ENCODE results near the gene RASA3.

RASA3 gene

DNA sequence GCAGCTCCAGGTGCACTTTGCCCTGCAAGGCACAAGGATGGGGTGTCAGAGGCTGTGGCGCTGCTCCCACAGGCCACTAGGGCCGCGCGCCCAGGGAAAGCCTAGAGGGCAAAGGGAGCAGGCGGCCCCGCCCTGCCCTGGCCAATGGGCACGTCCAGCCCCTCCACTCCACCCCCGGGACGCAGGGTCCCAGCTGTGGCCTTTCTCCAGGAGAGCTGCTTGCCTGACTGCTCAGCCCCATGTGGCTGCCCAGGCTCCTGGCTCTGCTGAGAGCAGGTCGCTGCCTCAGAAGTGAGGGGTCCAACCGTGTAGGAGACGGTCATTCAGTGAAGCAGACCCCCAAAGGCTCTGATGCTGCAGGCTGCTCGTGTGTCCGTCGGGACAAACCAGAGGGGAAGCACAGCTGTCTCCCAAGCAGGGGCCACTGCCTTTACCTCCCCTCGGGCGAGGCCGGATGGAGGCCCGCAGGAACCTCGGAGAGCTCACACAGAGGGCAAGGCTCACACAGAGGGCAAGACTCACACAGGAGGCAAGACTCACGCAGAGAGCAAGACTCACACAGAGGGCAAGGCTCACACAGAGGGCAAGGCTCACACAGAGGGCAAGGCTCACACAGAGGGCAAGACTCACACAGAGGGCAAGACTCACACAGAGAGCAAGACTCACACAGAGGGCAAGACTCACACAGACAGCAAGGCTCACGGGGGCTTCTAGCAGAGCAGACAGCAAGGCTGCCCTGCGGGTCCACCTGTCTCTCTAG, 102.4 kb downstream of the RASA3 start:
- TF ChIP-seq POLR2AphosphoS5 (IDR thresholded peaks at IDR 0.05; ENCODE audit: low read depth) (no peak), SPI1 (IDR thresholded peaks at IDR 0.05; ENCODE audit: borderline replicate concordance, low read depth) (no peak), GABPA (IDR thresholded peaks at IDR 0.05; ENCODE audit: low read depth) (no peak)
- TF ChIP-seq, protein P1, sequence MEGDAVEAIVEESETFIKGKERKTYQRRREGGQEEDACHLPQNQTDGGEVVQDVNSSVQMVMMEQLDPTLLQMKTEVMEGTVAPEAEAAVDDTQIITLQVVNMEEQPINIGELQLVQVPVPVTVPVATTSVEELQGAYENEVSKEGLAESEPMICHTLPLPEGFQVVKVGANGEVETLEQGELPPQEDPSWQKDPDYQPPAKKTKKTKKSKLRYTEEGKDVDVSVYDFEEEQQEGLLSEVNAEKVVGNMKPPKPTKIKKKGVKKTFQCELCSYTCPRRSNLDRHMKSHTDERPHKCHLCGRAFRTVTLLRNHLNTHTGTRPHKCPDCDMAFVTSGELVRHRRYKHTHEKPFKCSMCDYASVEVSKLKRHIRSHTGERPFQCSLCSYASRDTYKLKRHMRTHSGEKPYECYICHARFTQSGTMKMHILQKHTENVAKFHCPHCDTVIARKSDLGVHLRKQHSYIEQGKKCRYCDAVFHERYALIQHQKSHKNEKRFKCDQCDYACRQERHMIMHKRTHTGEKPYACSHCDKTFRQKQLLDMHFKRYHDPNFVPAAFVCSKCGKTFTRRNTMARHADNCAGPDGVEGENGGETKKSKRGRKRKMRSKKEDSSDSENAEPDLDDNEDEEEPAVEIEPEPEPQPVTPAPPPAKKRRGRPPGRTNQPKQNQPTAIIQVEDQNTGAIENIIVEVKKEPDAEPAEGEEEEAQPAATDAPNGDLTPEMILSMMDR (IDR thresholded peaks at IDR 0.05; ENCODE audit: insufficient read depth, low read length) = no peak
- TF ChIP-seq, protein P2, sequence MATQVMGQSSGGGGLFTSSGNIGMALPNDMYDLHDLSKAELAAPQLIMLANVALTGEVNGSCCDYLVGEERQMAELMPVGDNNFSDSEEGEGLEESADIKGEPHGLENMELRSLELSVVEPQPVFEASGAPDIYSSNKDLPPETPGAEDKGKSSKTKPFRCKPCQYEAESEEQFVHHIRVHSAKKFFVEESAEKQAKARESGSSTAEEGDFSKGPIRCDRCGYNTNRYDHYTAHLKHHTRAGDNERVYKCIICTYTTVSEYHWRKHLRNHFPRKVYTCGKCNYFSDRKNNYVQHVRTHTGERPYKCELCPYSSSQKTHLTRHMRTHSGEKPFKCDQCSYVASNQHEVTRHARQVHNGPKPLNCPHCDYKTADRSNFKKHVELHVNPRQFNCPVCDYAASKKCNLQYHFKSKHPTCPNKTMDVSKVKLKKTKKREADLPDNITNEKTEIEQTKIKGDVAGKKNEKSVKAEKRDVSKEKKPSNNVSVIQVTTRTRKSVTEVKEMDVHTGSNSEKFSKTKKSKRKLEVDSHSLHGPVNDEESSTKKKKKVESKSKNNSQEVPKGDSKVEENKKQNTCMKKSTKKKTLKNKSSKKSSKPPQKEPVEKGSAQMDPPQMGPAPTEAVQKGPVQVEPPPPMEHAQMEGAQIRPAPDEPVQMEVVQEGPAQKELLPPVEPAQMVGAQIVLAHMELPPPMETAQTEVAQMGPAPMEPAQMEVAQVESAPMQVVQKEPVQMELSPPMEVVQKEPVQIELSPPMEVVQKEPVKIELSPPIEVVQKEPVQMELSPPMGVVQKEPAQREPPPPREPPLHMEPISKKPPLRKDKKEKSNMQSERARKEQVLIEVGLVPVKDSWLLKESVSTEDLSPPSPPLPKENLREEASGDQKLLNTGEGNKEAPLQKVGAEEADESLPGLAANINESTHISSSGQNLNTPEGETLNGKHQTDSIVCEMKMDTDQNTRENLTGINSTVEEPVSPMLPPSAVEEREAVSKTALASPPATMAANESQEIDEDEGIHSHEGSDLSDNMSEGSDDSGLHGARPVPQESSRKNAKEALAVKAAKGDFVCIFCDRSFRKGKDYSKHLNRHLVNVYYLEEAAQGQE (IDR thresholded peaks at IDR 0.05; ENCODE audit: insufficient replicate concordance, low read depth) = no peak

DNA sequence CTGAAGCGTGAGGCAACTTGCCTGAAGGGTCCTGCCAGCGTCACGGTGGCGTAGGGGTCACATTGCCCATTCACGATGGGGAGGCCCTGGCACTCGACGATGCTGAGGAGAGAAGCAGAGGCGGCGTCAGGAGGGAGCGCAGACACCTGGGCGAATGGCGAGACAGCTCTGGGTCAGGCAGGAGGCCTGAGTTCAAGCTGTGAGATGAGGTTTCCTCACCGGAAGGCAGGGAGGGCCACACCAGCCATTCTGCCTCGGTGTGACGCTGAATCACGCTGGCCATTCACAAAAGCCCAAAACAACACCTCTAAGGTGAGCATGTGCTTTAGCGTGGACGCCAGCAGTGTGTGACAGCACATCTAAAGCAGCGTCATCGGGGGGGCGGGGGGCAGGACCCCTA, 104.6 kb downstream of the RASA3 start:
- Histone ChIP-seq H3K27ac (replicated peaks) (no peak overlapping the region), H3K4me3 (replicated peaks; ENCODE audit: insufficient read depth, low read length) (no peak overlapping the region), H3K27me3 (ENCODE audit: insufficient read depth, poor library complexity, severe bottlenecking) (no peaks in the 10 kb centered on the region)
- no peak for TF ChIP-seq GABPA (IDR thresholded peaks at IDR 0.05; ENCODE audit: low read depth)
- TF ChIP-seq SPI1 (IDR thresholded peaks at IDR 0.05; ENCODE audit: borderline replicate concordance, low read depth) = no peak
- TF ChIP-seq, protein P2 (IDR thresholded peaks at IDR 0.05; ENCODE audit: insufficient replicate concordance, low read depth) = no peak
- no peak for TF ChIP-seq POLR2AphosphoS5 (IDR thresholded peaks at IDR 0.05; ENCODE audit: low read depth)
- TF ChIP-seq, protein P1 (IDR thresholded peaks at IDR 0.05; ENCODE audit: insufficient read depth, low read length) = no peak
- no peak for DNase-seq (ENCODE audit: low read depth in 1 of 2, low spot score in 1 of 2)

More for the DNA sequence above, 102.4 kb downstream of the RASA3 start:
- Histone ChIP-seq H3K27ac (replicated peaks) (no peak overlapping the region), H3K27me3 (ENCODE audit: insufficient read depth, poor library complexity, severe bottlenecking) (no peaks in the 10 kb centered on the region), H3K4me3 (replicated peaks; ENCODE audit: insufficient read depth, low read length) (no peak overlapping the region)
- no peak for DNase-seq (ENCODE audit: low read depth in 1 of 2, low spot score in 1 of 2)

DNA sequence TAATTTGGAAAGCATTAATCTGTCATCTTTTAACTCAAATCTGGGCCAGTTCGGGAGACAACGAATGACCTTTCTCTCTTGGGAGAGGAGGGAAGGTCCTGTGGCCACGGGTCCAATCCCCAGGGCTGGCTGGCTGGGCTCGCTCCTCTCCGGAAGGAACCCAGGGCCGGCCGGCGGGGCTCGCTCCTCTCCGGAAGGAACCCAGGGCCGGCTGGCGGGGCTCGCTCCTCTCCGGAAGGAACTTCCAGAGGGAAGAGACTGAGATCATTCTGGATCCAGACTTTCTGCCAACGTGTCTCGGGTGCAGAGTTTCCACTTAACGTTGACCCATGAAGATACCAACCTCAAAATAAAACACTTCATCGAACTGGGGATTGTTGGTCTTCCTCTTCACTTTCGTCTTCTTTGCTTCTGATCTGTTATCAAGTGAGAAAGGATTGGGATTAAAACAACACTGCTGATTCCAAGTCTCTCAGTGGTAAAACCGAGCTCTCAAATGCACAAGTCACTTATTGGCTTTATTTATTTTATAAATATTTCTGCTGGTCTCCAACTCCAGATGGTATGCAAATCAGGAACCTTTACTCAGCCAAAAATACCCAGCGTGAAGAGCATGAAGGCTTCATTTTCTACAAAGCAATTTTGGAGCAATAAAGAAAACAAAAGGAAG, 105.2 kb downstream of the RASA3 start:
- no peaks in the 10 kb centered on the region for H3K27me3 ChIP-seq (ENCODE audit: insufficient read depth, poor library complexity, severe bottlenecking)
- TF ChIP-seq GABPA (IDR thresholded peaks at IDR 0.05; ENCODE audit: low read depth) (no peak), SPI1 (IDR thresholded peaks at IDR 0.05; ENCODE audit: borderline replicate concordance, low read depth) (no peak), POLR2AphosphoS5 (IDR thresholded peaks at IDR 0.05; ENCODE audit: low read depth) (no peak)
- TF ChIP-seq, protein P1 (IDR thresholded peaks at IDR 0.05; ENCODE audit: insufficient read depth, low read length) = no peak
- TF ChIP-seq, protein P2 (IDR thresholded peaks at IDR 0.05; ENCODE audit: insufficient replicate concordance, low read depth) = no peak
- H3K4me3 ChIP-seq (replicated peaks; ENCODE audit: insufficient read depth, low read length) = no peak overlapping the region
- no peak for DNase-seq (ENCODE audit: low read depth in 1 of 2, low spot score in 1 of 2)
- no peak overlapping the region for H3K27ac ChIP-seq (replicated peaks)
